ENCODE measurements around the gene IGFLR1. TPM values are rescaled to one million over a fixed set of nuclear protein-coding genes. Genes with fewer than 3 reads are reported as not detected.

Gene IGFLR1
- total RNA-seq, 1 donor from 2014 or later, result 4.9 TPM

- intact Hi-C loops (cut with micrococcal nuclease), result no loop called here
- H3K4me3 ChIP-seq, result no peak overlapping the region
- no peak for TF ChIP-seq CTCF (IDR thresholded peaks at IDR 0.05; ENCODE audit: borderline replicate concordance)
- no peaks in the 10 kb centered on the region for H3K9me3 ChIP-seq (replicated peaks)
- DNase-seq, result no peak
- H3K27ac ChIP-seq (replicated peaks), result no peak overlapping the region
- no peaks in the 10 kb centered on the region for H3K4me1 ChIP-seq
- peaks cover 21% of the 10 kb centered on the region for H3K27me3 ChIP-seq (ENCODE audit: low read depth)
- no peaks in the 10 kb centered on the region for H3K36me3 ChIP-seq
Observed at GRCh38 chr19:35789195-35789977, 47.1 kb upstream of the IGFLR1 start.

GRCh38 chr19:35788205-35788960 is 46.1 kb upstream of the IGFLR1 start:
- no peaks in the 10 kb centered on the region for H3K36me3 ChIP-seq
- H3K9me3 ChIP-seq (replicated peaks), result no peaks in the 10 kb centered on the region
- no peaks in the 10 kb centered on the region for H3K4me1 ChIP-seq
- no peak overlapping the region for H3K4me3 ChIP-seq
- no peak overlapping the region for H3K27ac ChIP-seq (replicated peaks)
- H3K27me3 ChIP-seq (ENCODE audit: low read depth), result peaks cover 16% of the 10 kb centered on the region
- no peak for DNase-seq
- intact Hi-C loops (cut with micrococcal nuclease), result no loop called here
- TF ChIP-seq CTCF (IDR thresholded peaks at IDR 0.05; ENCODE audit: borderline replicate concordance), result no peak

- Histone ChIP-seq H3K4me3 (no peak overlapping the region), H3K36me3 (no peaks in the 10 kb centered on the region), H3K9me3 (replicated peaks) (no peaks in the 10 kb centered on the region), H3K4me1 (no peaks in the 10 kb centered on the region), H3K27ac (replicated peaks) (no peak overlapping the region), H3K27me3 (ENCODE audit: low read depth) (peaks cover 6% of the 10 kb centered on the region)
- no peak for DNase-seq
- TF ChIP-seq CTCF (IDR thresholded peaks at IDR 0.05; ENCODE audit: borderline replicate concordance), result no peak
- intact Hi-C loops (cut with micrococcal nuclease), result no loop called here
Observed at GRCh38 chr19:35787227-35787799, 45.1 kb upstream of the IGFLR1 start.

GRCh38 chr19:35786299-35787160 is 44.3 kb upstream of the IGFLR1 start:
- intact Hi-C loops (cut with micrococcal nuclease), result no loop called here

More at GRCh38 chr19:35786299-35787160, 44.3 kb upstream of the IGFLR1 start:
- Histone ChIP-seq H3K4me3 (no peak overlapping the region), H3K4me1 (no peaks in the 10 kb centered on the region), H3K9me3 (replicated peaks) (no peaks in the 10 kb centered on the region), H3K36me3 (no peaks in the 10 kb centered on the region), H3K27ac (replicated peaks) (no peak overlapping the region), H3K27me3 (ENCODE audit: low read depth) (no peaks in the 10 kb centered on the region)
- no peak for TF ChIP-seq CTCF (IDR thresholded peaks at IDR 0.05; ENCODE audit: borderline replicate concordance)
- no peak for DNase-seq

All from left ventricle myocardium inferior (tissue), 1 donor.